ENCODE measurements around the gene FBXO3. TPM values are rescaled to one million over a fixed set of nuclear protein-coding genes. Genes with fewer than 3 reads are reported as not detected.

Gene FBXO3
- total and polyA plus RNA-seq, 9 of the 15 experiments (the other 6 are each of a cell fraction or from before 2014, with no cell fraction given): 11.6 to 59.3 (median 29.2) TPM

DNA sequence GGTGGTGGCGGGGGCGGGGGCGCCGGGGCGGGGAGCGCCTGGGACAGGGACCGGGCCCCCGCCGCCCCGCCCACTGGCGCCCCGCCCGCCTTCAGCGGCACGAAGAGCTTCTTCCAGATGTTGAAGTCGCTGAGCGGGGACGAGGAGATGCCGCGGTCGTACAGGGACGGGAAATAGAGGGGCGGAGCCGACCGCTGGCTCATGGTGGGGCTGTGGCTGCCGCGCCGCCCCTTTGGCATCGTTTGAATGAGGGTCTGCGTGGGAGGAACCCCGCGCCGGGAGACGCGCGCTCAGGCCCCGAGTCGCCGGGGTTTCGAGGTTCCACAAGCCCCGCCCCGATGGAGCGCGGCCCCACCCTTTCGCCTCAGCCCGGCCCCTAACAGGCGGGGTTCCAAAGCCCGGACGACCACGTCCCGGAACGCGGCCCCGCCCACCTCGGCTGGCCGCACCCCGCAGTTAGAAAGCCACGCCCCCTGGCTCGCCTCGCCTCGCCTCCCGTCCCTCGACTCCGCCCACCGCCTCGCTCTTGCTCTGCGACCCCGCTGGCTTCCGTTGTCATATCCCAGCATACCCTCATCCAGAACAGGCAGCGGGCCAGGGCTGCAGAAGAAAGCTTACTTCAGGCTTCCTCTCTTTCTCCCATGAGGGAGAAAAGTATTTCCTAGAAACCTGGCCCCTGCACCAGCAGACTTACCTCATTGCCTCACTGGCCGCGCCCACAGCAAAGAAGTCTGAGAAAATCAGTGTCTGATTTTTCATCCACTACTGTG is 73.6 kb downstream of the FBXO3 start, which contains the start of gene C11orf91 (continued):
- peak; percentile 40 for TF ChIP-seq CTBP1 (IDR thresholded peaks at IDR 0.05; ENCODE audit: borderline replicate concordance)
- no peak for TF ChIP-seq STAG1 (CRISPR knock-in tag; IDR thresholded peaks at IDR 0.05; ENCODE audit: borderline replicate concordance)
- peak; percentile 47; the same call in 1 of the 2 replicates for TF ChIP-seq RB1 (IDR thresholded peaks at IDR 0.05; ENCODE audit: low read depth)
- TF ChIP-seq TEAD1 (CRISPR knock-in tag; IDR thresholded peaks at IDR 0.05): peak in 1 of 2 experiments; percentile 18; a peak in 1 of 4 replicates
- no peak for TF ChIP-seq CEBPG (CRISPR knock-in tag; IDR thresholded peaks at IDR 0.05)
- peak in 1 of 2 experiments; percentile 35; a peak in 1 of 4 replicates for TF ChIP-seq CEBPG (tag; conservative IDR thresholded peaks at IDR 0.05 in 1 of 2, IDR thresholded peaks at IDR 0.05 in 1 of 2)
- TF ChIP-seq, protein P1, sequence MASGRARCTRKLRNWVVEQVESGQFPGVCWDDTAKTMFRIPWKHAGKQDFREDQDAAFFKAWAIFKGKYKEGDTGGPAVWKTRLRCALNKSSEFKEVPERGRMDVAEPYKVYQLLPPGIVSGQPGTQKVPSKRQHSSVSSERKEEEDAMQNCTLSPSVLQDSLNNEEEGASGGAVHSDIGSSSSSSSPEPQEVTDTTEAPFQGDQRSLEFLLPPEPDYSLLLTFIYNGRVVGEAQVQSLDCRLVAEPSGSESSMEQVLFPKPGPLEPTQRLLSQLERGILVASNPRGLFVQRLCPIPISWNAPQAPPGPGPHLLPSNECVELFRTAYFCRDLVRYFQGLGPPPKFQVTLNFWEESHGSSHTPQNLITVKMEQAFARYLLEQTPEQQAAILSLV (tag; IDR thresholded peaks at IDR 0.05): no peak
- peak; percentile 57 for TF ChIP-seq RBBP5 (IDR thresholded peaks at IDR 0.05; ENCODE audit: borderline replicate concordance, insufficient read depth, low read length, poor library complexity, severe bottlenecking)
- TF ChIP-seq RBM34 (IDR thresholded peaks at IDR 0.05; ENCODE audit: borderline replicate concordance, insufficient read depth, low read length): 0 out of 2 replicates have a peak, but pooled peaks have one; percentile 63
- TF ChIP-seq ATF7 (IDR thresholded peaks at IDR 0.05): peak; percentile 47; the same call in 1 of the 2 replicates
- peak; percentile 79 for TF ChIP-seq EGR1 (conservative IDR thresholded peaks at IDR 0.05)
- peak; percentile 69 for TF ChIP-seq POLR2G (IDR thresholded peaks at IDR 0.05; ENCODE audit: low read depth, low read length)
- TF ChIP-seq SRF (CRISPR knock-in tag; IDR thresholded peaks at IDR 0.05): peak in 1 of 2 experiments; percentile 61; a peak in 1 of 4 replicates
- TF ChIP-seq HDAC1 (IDR thresholded peaks at IDR 0.05): 0 out of 4 replicates have a peak, but pooled peaks of 1 of the 2 experiments have one; percentile 27
- no peak for TF ChIP-seq BCL6 (CRISPR knock-in tag; IDR thresholded peaks at IDR 0.05)
- TF ChIP-seq YY1 (IDR thresholded peaks at IDR 0.05; ENCODE audit: borderline replicate concordance in 1 of 3, control insufficient read depth in 1 of 3, extremely low read depth in 1 of 3, insufficient read depth in 3 of 3, insufficient read length in 1 of 3, insufficient replicate concordance in 2 of 3, low read depth in 1 of 3, low read length in 2 of 3): peak in 1 of 3 experiments; percentile 9
- peak; percentile 38; the same call in 1 of the 2 replicates for TF ChIP-seq MYC (IDR thresholded peaks at IDR 0.05; ENCODE audit: low read depth, low read length)
- no peak for TF ChIP-seq MYC (CRISPR knock-in tag; IDR thresholded peaks at IDR 0.05; ENCODE audit: borderline replicate concordance, low read depth)
- TF ChIP-seq NRF1 (conservative IDR thresholded peaks at IDR 0.05 in 1 of 2, IDR thresholded peaks at IDR 0.05 in 1 of 2): peak; percentile 73 to 74
- 0 out of 2 replicates have a peak, but pooled peaks have one; percentile 79 for TF ChIP-seq STAT6 (CRISPR knock-in tag; IDR thresholded peaks at IDR 0.05)
- no peak for TF ChIP-seq MEF2D (tag; conservative IDR thresholded peaks at IDR 0.05; ENCODE audit: low read depth)
- peak; percentile 33 for TF ChIP-seq HMGN3 (IDR thresholded peaks at IDR 0.05; ENCODE audit: borderline replicate concordance, extremely low read depth, insufficient read length, low read depth, low read length)
- TF ChIP-seq, protein P2, sequence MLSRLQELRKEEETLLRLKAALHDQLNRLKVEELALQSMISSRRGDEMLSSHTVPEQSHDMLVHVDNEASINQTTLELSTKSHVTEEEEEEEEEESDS (CRISPR knock-in tag; IDR thresholded peaks at IDR 0.05): no peak
